SK-N-SH (cell line): ENCODE results near the gene LTB4R. TPM values are rescaled to one million over a fixed set of nuclear protein-coding genes. Genes with fewer than 3 reads are reported as not detected.

Experiments
- CTCF ChIA-PET: fragments of 300-600, 350-600 bp; formaldehyde crosslinking; extraction: SDS; loops from one replicate; lab custom pipeline; 2021; lab: Yijun Ruan, JAX
- POLR2A ChIA-PET: fragments of 350-600 bp; sonication (Branson Sonifier 250); formaldehyde crosslinking; extraction: SDS; loops from one replicate; lab custom pipeline; 2020; ENCODE audit warnings: antibody characterized with exemption, inconsistent platforms; lab: Yijun Ruan, JAX
- DNase-seq: peaks from one replicate; pipeline ENCODE4 v3.0.0; 2012
- H2AFZ ChIP-seq: fragments of 200-600 bp; sonication (generic); 2 replicates; pipeline ENCODE4 v1.8.1; 2016; ENCODE audit warnings: antibody characterized with exemption, mild to moderate bottlenecking, low read depth
- H3F3A ChIP-seq: fragments of 200-600 bp; sonication (generic); replicated peaks from 2 replicates; pipeline ENCODE3; 2016; ENCODE audit warnings: antibody characterized with exemption, mild to moderate bottlenecking; ENCODE audit not compliant: insufficient read depth
- H3K27ac ChIP-seq, 2 experiments: fragments of 200-500 bp in 1 of 2; fragments of 200-600 bp in 1 of 2; sonication (Bioruptor generic) in 1 of 2; sonication (generic), shearing (Covaris generic) in 1 of 2; 2 replicates each; pipeline versions ENCODE4 v1.5.1 to v1.6.1; 2014 to 2016; ENCODE audit warnings: low read depth in 2 of 2, inconsistent platforms in 1 of 2, low read length in 1 of 2, mild to moderate bottlenecking in 1 of 2, mixed read lengths in 1 of 2
- H3K27me3 ChIP-seq: fragments of 200-600 bp; sonication (generic), shearing (Covaris generic); 2 replicates; pipeline ENCODE4 v1.6.1; 2016; ENCODE audit warnings: mixed run types; ENCODE audit not compliant: insufficient read depth
- H3K36me3 ChIP-seq, 2 experiments: fragments of 200-500 bp in 1 of 2; fragments of 200-600 bp in 1 of 2; sonication (Bioruptor generic) in 1 of 2; sonication (generic) in 1 of 2; replicated peaks in 1 of 2; 2 replicates each; pipeline versions ENCODE3 to v1.5.1; 2014 to 2016; ENCODE audit warnings: low read length in 1 of 2, mild to moderate bottlenecking in 1 of 2; ENCODE audit not compliant: insufficient read depth in 2 of 2, control insufficient read depth in 1 of 2
- H3K4me1 ChIP-seq, 2 experiments: fragments of 200-500 bp in 1 of 2; fragments of 200-600 bp in 1 of 2; sonication (Bioruptor generic) in 1 of 2; sonication (generic), shearing (Covaris generic) in 1 of 2; 2 replicates each; pipeline versions ENCODE4 v1.5.1 to v1.6.1; 2014 to 2016; ENCODE audit warnings: low read depth in 1 of 2, low read length in 1 of 2, mixed run types in 1 of 2; ENCODE audit not compliant: insufficient read depth in 2 of 2, control insufficient read depth in 1 of 2
- H3K4me2 ChIP-seq: fragments of 200-600 bp; sonication (generic), shearing (Covaris generic); 2 replicates; pipeline ENCODE4 v1.6.1; 2017; ENCODE audit warnings: mixed run types
- H3K4me3 ChIP-seq, 2 experiments: fragments of 200-500 bp in 1 of 2; fragments of 200-600 bp in 1 of 2; sonication (Bioruptor generic) in 1 of 2; sonication (generic), shearing (Covaris generic) in 1 of 2; 2 replicates each; pipeline versions ENCODE4 v1.5.1 to v1.8.1; 2014 to 2016; ENCODE audit warnings: low read depth in 2 of 2, inconsistent platforms in 1 of 2, low read length in 1 of 2, mild to moderate bottlenecking in 1 of 2, mixed read lengths in 1 of 2, moderate library complexity in 1 of 2
- H3K79me2 ChIP-seq: fragments of 200-600 bp; sonication (generic); 2 replicates; pipeline ENCODE4 v1.8.1; 2017; ENCODE audit warnings: mild to moderate bottlenecking; ENCODE audit not compliant: insufficient read depth
- H3K9ac ChIP-seq: fragments of 200-600 bp; sonication (generic); 2 replicates; pipeline ENCODE4 v1.6.1; 2017; ENCODE audit warnings: mixed run types
- H3K9me2 ChIP-seq: fragments of 200-600 bp; sonication (generic); 2 replicates; pipeline ENCODE4 v1.6.1; 2017; ENCODE audit warnings: mixed run types
- H3K9me3 ChIP-seq: fragments of 200-600 bp; sonication (generic); 2 replicates; pipeline ENCODE4 v1.6.1; 2017; ENCODE audit warnings: mixed run types, mild to moderate bottlenecking, moderate library complexity
- H4K20me1 ChIP-seq: fragments of 200-600 bp; sonication (generic); 2 replicates; pipeline ENCODE4 v1.6.1; 2017; ENCODE audit warnings: mild to moderate bottlenecking, mixed run types; ENCODE audit not compliant: insufficient read depth
- CHD2 ChIP-seq: fragments of 150-350 bp; IDR thresholded peaks from 2 replicates; pipeline ENCODE4 v1.6.1; 2018; ENCODE audit warnings: low read length; ENCODE audit not compliant: partially characterized antibody
- ELF1 ChIP-seq: IDR thresholded peaks from 2 replicates; pipeline ENCODE4 v1.4.0; 2012
- EP300 ChIP-seq, 2 experiments: IDR thresholded peaks; 2 replicates each; pipeline versions ENCODE4 v1.4.0 to v1.6.1; 2012; ENCODE audit warnings: borderline replicate concordance in 1 of 2, low read depth in 1 of 2, low read length in 1 of 2
- FOXJ3 ChIP-seq: sonication (generic); formaldehyde crosslinking; IDR thresholded peaks from 2 replicates; pipeline ENCODE4 v1.5.1; 2020; ENCODE audit warnings: mild to moderate bottlenecking, missing genetic modification reagents
- FOXM1 ChIP-seq: IDR thresholded peaks from 2 replicates; pipeline ENCODE4 v1.4.0; 2012; ENCODE audit warnings: low read depth, mild to moderate bottlenecking
- JUND ChIP-seq: IDR thresholded peaks from 2 replicates; pipeline ENCODE4 v1.4.0; 2012
- MEF2A ChIP-seq: IDR thresholded peaks from 2 replicates; pipeline ENCODE4 v1.4.0; 2012; ENCODE audit warnings: low read depth, borderline replicate concordance
- MXI1 ChIP-seq: IDR thresholded peaks from 2 replicates; pipeline ENCODE4 v1.6.1; 2012; ENCODE audit warnings: mild to moderate bottlenecking, low read depth, low read length, improper control_type of control experiment
- NFIC ChIP-seq: IDR thresholded peaks from 2 replicates; pipeline ENCODE4 v1.4.0; 2012; ENCODE audit warnings: borderline replicate concordance
- NRF1 ChIP-seq: IDR thresholded peaks from 2 replicates; pipeline ENCODE4 v1.6.1; 2012; ENCODE audit warnings: low read depth, mild to moderate bottlenecking, low read length
- POLR2AphosphoS5 ChIP-seq: IDR thresholded peaks from 2 replicates; pipeline ENCODE4 v1.6.1; 2012; ENCODE audit warnings: low read depth, low read length
- RCOR1 ChIP-seq: fragments of 150-350 bp; IDR thresholded peaks from 2 replicates; pipeline ENCODE4 v1.6.1; 2017; ENCODE audit warnings: antibody characterized with exemption, low read length
- RFX5 ChIP-seq: IDR thresholded peaks from 2 replicates; pipeline ENCODE4 v1.6.1; 2012; ENCODE audit warnings: mild to moderate bottlenecking, improper control_type of control experiment, low read length
- TAF1 ChIP-seq: IDR thresholded peaks from 2 replicates; pipeline ENCODE4 v1.6.1; 2012; ENCODE audit warnings: low read depth, mild to moderate bottlenecking, low read length, moderate library complexity, borderline replicate concordance
- YY1 ChIP-seq: IDR thresholded peaks from 2 replicates; pipeline ENCODE4 v1.4.0; 2012; ENCODE audit warnings: low read depth, mild to moderate bottlenecking
- WGBS: methylation state at CpG from one replicate; pipeline ENCODE4 v1.1.6; 2017; ENCODE audit warnings: low lambda C conversion rate; 5-methylcytosine and 5-hydroxymethylcytosine counted together
- polyA plus RNA-seq, 3 experiments: library from polyadenylated mRNA; depleted of rRNA; stranded (reverse); fragments of >200 nt; gene quantifications; 2 replicates each; pipeline ENCODE4 v1.2.3, GENCODE V29; 2012
- TF ChIP-seq, protein P1 (sequence below): IDR thresholded peaks from 2 replicates; pipeline ENCODE4; 2012
- TF ChIP-seq, protein P2 (sequence below): IDR thresholded peaks from 2 replicates; pipeline ENCODE4 v1.4.0; 2012; ENCODE audit warnings: low read depth, borderline replicate concordance
- TF ChIP-seq, protein P3 (sequence below): IDR thresholded peaks from 2 replicates; pipeline ENCODE4 v1.4.0; 2012; ENCODE audit warnings: low read depth
- TF ChIP-seq, protein P4 (sequence below): fragments of 150-350 bp; IDR thresholded peaks from 2 replicates; pipeline ENCODE4 v1.6.1; 2016; ENCODE audit warnings: mild to moderate bottlenecking, low read depth, low read length
- TF ChIP-seq, protein P5 (sequence below): IDR thresholded peaks from 2 replicates; pipeline ENCODE4 v1.6.1; 2012; ENCODE audit warnings: mild to moderate bottlenecking, low read depth, low read length, moderate library complexity
- TF ChIP-seq, protein P6 (sequence below): IDR thresholded peaks from 2 replicates; pipeline ENCODE4 v1.4.0; 2012; ENCODE audit warnings: low read depth, borderline replicate concordance

LTB4R gene
- polyA plus RNA-seq, 1 of the 3 experiments (the other 2 are of a cell fraction) = 11.9 TPM

DNA sequence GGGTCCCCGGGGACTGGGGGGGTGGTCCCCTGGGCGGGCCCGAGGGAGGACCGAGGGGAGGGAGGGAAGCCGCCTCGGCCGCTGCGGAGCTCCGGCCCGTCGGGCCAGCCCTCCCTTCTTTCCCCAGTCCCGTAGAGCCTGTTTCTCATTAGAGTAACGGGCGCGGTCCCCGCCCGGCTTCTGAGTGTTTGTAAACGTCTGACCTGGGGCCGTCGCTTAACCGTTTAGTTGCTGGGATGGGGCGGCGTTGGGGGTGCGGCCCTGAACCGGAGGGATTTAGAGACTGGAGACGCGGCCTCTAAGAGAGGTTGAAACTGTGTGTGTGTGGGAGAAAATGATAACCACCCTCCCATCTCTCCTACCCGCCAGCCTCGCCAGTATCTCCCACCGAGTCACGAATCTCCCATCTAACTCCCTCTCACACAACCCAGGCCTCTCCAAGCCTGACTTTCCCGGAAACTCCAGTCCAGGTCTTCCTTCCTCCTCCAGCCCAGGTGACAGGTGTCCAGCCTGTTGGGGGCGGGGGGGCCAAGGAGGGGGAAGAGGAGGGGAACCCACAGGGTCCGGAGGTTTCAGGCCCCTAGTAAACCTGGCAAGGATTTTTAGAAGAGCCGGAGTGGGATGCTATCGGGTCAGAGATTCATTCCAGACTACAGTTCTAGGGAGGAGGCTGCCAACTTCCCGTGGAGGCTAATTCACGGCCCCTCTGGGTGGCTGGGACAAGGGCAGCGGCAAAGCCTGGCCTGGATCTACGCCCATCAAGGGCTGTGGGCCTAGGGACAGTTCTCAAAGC is 55.6 kb downstream of the LTB4R start:
- Histone ChIP-seq H3K27ac (peak overlapping the region; percentile 93 to 99), H3K36me3 (no peaks in the 10 kb centered on the region), H3F3A (peaks cover 23% of the 10 kb centered on the region), H3K9me3 (no peaks in the 10 kb centered on the region), H3K4me2 (peak overlapping the region; percentile 100), H3K9me2 (no peaks in the 10 kb centered on the region), H3K9ac (peak overlapping the region; percentile 62), H4K20me1 (no peaks in the 10 kb centered on the region), H3K4me3 (peak overlapping the region; percentile 85 to 86), H2AFZ (peak overlapping the region; percentile 93), H3K4me1 (peaks cover 14 to 25% of the 10 kb centered on the region in 2 experiments; a peak in 3 of 4 replicates), H3K27me3 (no peaks in the 10 kb centered on the region), H3K79me2 (no peaks in the 10 kb centered on the region)
- 2% methylated on average over 26 of the region's 40 CpGs for WGBS
- POLR2A ChIA-PET = interaction anchor here (0.8 to 2.3 kb wide), 7 partner anchors 23 to 133 kb away, joined by 3 to 37 read pairs (median 5); partner anchors contain the start of genes CBLN3, KHNYN and SDR39U1
- CTCF ChIA-PET = interaction anchor here (0.7 to 2.4 kb wide), 32 partner anchors 8 to 143 kb away, joined by 3 to 275 read pairs (median 11); partner anchors contain the start of genes CBLN3, CIDEB, KHNYN and LTB4R2
- peak; percentile 85 for DNase-seq
- TF ChIP-seq EP300 (IDR thresholded peaks at IDR 0.05; ENCODE audit: borderline replicate concordance in 1 of 2, low read depth in 1 of 2, low read length in 1 of 2) (peak; percentile 53 to 62; a peak in 2 of 4 replicates), JUND (peak; percentile 40; the same call in 1 of the 2 replicates), MEF2A (no peak), RCOR1 (peak; percentile 25), YY1 (peak; percentile 47; the same call in 1 of the 2 replicates), POLR2AphosphoS5 (peak; percentile 53; the same call in 1 of the 2 replicates), FOXM1 (0 out of 2 replicates have a peak, but pooled peaks have one; percentile 28), MXI1 (0 out of 2 replicates have a peak, but pooled peaks have one; percentile 11), NFIC (no peak; the same call in 1 of the 2 replicates), FOXJ3 (CRISPR knock-in tag) (no peak), CHD2 (peak; percentile 17), RFX5 (0 out of 2 replicates have a peak, but pooled peaks have one; percentile 21), ELF1 (no peak), NRF1 (no peak), TAF1 (peak; percentile 52)
- TF ChIP-seq, protein P1, sequence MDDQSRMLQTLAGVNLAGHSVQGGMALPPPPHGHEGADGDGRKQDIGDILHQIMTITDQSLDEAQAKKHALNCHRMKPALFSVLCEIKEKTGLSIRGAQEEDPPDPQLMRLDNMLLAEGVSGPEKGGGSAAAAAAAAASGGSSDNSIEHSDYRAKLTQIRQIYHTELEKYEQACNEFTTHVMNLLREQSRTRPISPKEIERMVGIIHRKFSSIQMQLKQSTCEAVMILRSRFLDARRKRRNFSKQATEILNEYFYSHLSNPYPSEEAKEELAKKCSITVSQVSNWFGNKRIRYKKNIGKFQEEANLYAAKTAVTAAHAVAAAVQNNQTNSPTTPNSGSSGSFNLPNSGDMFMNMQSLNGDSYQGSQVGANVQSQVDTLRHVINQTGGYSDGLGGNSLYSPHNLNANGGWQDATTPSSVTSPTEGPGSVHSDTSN = no peak
- TF ChIP-seq, protein P2, sequence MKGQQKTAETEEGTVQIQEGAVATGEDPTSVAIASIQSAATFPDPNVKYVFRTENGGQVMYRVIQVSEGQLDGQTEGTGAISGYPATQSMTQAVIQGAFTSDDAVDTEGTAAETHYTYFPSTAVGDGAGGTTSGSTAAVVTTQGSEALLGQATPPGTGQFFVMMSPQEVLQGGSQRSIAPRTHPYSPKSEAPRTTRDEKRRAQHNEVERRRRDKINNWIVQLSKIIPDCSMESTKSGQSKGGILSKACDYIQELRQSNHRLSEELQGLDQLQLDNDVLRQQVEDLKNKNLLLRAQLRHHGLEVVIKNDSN = 0 out of 2 replicates have a peak, but pooled peaks have one; percentile 31
- TF ChIP-seq, protein P3, sequence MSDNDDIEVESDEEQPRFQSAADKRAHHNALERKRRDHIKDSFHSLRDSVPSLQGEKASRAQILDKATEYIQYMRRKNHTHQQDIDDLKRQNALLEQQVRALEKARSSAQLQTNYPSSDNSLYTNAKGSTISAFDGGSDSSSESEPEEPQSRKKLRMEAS = peak; percentile 51
- TF ChIP-seq, protein P4, sequence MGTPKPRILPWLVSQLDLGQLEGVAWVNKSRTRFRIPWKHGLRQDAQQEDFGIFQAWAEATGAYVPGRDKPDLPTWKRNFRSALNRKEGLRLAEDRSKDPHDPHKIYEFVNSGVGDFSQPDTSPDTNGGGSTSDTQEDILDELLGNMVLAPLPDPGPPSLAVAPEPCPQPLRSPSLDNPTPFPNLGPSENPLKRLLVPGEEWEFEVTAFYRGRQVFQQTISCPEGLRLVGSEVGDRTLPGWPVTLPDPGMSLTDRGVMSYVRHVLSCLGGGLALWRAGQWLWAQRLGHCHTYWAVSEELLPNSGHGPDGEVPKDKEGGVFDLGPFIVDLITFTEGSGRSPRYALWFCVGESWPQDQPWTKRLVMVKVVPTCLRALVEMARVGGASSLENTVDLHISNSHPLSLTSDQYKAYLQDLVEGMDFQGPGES = no peak
- TF ChIP-seq, protein P5, sequence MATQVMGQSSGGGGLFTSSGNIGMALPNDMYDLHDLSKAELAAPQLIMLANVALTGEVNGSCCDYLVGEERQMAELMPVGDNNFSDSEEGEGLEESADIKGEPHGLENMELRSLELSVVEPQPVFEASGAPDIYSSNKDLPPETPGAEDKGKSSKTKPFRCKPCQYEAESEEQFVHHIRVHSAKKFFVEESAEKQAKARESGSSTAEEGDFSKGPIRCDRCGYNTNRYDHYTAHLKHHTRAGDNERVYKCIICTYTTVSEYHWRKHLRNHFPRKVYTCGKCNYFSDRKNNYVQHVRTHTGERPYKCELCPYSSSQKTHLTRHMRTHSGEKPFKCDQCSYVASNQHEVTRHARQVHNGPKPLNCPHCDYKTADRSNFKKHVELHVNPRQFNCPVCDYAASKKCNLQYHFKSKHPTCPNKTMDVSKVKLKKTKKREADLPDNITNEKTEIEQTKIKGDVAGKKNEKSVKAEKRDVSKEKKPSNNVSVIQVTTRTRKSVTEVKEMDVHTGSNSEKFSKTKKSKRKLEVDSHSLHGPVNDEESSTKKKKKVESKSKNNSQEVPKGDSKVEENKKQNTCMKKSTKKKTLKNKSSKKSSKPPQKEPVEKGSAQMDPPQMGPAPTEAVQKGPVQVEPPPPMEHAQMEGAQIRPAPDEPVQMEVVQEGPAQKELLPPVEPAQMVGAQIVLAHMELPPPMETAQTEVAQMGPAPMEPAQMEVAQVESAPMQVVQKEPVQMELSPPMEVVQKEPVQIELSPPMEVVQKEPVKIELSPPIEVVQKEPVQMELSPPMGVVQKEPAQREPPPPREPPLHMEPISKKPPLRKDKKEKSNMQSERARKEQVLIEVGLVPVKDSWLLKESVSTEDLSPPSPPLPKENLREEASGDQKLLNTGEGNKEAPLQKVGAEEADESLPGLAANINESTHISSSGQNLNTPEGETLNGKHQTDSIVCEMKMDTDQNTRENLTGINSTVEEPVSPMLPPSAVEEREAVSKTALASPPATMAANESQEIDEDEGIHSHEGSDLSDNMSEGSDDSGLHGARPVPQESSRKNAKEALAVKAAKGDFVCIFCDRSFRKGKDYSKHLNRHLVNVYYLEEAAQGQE = no peak
- TF ChIP-seq, protein P6, sequence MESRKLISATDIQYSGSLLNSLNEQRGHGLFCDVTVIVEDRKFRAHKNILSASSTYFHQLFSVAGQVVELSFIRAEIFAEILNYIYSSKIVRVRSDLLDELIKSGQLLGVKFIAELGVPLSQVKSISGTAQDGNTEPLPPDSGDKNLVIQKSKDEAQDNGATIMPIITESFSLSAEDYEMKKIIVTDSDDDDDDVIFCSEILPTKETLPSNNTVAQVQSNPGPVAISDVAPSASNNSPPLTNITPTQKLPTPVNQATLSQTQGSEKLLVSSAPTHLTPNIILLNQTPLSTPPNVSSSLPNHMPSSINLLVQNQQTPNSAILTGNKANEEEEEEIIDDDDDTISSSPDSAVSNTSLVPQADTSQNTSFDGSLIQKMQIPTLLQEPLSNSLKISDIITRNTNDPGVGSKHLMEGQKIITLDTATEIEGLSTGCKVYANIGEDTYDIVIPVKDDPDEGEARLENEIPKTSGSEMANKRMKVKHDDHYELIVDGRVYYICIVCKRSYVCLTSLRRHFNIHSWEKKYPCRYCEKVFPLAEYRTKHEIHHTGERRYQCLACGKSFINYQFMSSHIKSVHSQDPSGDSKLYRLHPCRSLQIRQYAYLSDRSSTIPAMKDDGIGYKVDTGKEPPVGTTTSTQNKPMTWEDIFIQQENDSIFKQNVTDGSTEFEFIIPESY = no peak
